ENCODE results near the gene PTPRK.

DNA sequence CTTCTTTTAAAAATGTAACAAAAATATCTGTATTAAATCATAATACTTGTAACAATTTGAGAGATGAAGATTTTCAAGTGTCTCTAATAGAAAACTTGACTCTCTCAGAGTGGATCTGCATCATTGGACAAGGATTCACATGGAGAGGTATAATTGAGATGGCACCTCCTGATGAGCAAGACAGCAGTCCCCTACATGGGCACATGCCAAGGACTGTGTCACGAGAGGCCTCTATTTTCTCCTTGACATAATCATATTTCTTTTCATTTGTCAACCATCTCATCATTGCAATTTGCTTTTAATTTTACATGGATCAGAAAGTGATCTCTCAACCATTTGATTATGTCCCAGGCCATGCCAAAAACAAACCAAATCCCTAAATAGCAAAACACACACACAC lies 412.7 kb downstream of the PTPRK start:
- TF ChIP-seq, protein P1, sequence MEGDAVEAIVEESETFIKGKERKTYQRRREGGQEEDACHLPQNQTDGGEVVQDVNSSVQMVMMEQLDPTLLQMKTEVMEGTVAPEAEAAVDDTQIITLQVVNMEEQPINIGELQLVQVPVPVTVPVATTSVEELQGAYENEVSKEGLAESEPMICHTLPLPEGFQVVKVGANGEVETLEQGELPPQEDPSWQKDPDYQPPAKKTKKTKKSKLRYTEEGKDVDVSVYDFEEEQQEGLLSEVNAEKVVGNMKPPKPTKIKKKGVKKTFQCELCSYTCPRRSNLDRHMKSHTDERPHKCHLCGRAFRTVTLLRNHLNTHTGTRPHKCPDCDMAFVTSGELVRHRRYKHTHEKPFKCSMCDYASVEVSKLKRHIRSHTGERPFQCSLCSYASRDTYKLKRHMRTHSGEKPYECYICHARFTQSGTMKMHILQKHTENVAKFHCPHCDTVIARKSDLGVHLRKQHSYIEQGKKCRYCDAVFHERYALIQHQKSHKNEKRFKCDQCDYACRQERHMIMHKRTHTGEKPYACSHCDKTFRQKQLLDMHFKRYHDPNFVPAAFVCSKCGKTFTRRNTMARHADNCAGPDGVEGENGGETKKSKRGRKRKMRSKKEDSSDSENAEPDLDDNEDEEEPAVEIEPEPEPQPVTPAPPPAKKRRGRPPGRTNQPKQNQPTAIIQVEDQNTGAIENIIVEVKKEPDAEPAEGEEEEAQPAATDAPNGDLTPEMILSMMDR (conservative IDR thresholded peaks at IDR 0.05) = no peak
- no peak for TF ChIP-seq EZH2 (IDR thresholded peaks at IDR 0.05; ENCODE audit: low read depth)
